Astrocyte (in vitro differentiated cells and primary cell): Measurements from ENCODE around the gene TNFRSF25.

Source experiments
- EZH2 ChIP-seq: IDR thresholded peaks from 2 replicates; pipeline ENCODE4 v1.6.1; 2012; ENCODE audit warnings: mild to moderate bottlenecking, low read length, inconsistent platforms; ENCODE audit not compliant: insufficient read depth
- TF ChIP-seq, protein P1 (sequence below): IDR thresholded peaks from 2 replicates; pipeline ENCODE4 v1.5.1; 2011; ENCODE audit warnings: low read depth, mild to moderate bottlenecking, inconsistent platforms, low read length, moderate library complexity; ENCODE audit not compliant: insufficient read depth

DNA sequence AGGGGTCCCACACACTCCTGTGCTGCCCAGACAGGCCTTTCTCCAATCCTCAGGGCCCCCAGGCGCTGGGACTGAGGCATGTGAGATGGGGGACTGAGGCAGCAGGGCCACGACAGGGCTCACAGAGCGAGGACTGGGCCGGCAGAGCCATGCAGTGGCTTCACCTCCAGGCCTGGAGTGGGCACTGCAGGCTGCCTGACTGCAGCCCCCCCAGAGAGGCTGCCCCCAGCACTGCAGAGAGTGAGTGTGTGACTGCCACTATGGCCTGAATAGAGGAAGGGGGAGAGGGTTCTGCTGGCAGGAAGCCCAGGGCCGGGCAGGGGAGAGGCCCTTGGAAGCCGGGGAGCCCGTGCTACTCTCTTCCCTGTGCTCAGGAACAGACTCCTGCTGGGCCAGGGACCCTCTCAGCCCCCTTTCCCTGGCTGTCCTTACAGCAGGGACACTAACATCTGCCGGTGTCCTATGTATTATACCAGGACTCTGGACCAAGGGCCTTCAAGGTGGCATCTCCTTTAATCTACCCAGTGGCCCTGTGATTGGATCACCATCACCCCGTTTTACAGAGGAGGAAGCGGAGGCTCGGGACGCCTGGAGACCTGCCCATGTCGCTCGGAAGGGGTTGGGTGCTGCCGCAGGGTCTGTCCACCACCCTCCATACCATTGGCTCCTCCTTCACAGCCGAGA lies 45.7 kb upstream of the TNFRSF25 start:
- TF ChIP-seq, protein P1, sequence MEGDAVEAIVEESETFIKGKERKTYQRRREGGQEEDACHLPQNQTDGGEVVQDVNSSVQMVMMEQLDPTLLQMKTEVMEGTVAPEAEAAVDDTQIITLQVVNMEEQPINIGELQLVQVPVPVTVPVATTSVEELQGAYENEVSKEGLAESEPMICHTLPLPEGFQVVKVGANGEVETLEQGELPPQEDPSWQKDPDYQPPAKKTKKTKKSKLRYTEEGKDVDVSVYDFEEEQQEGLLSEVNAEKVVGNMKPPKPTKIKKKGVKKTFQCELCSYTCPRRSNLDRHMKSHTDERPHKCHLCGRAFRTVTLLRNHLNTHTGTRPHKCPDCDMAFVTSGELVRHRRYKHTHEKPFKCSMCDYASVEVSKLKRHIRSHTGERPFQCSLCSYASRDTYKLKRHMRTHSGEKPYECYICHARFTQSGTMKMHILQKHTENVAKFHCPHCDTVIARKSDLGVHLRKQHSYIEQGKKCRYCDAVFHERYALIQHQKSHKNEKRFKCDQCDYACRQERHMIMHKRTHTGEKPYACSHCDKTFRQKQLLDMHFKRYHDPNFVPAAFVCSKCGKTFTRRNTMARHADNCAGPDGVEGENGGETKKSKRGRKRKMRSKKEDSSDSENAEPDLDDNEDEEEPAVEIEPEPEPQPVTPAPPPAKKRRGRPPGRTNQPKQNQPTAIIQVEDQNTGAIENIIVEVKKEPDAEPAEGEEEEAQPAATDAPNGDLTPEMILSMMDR = no peak
- no peak for TF ChIP-seq EZH2
